A673 (cell line): ENCODE results near the gene ANKRD55. TPM values are rescaled to one million over a fixed set of nuclear protein-coding genes. Genes with fewer than 3 reads are reported as not detected.

ENCODE experiments used
- BruUV-seq: library from RNA; stranded (reverse); fragments of 400-500 nt; replicated peaks from 2 replicates; lab custom pipeline; 2021; lab: Mats Ljungman, UMichigan
- CTCF ChIA-PET: fragments of 300-600 bp; sonication (Branson Sonifier 250); formaldehyde crosslinking; loops from one replicate; lab custom pipeline; 2022; ENCODE audit warnings: antibody characterized with exemption; lab: Charles Lee
- POLR2A ChIA-PET: fragments of 300-600 bp; sonication (Branson Sonifier 250); formaldehyde crosslinking; loops from one replicate; lab custom pipeline; 2022; ENCODE audit warnings: antibody characterized with exemption; ENCODE audit not compliant: low non-redundant PET; lab: Charles Lee
- DNase-seq: peaks from one replicate; pipeline ENCODE4 v3.0.0-alpha.2; 2015; ENCODE audit warnings: low spot score
- H3K27ac ChIP-seq: fragments of 200-600 bp; sonication (generic); 2 replicates; pipeline ENCODE4 v1.5.1; 2016; ENCODE audit warnings: mixed run types, low read depth, mild to moderate bottlenecking, mixed read lengths, antibody characterized with exemption, low read length; ENCODE audit not compliant: poor library complexity, severe bottlenecking
- H3K27me3 ChIP-seq: fragments of 200-600 bp; sonication (generic); replicated peaks from 2 replicates; pipeline ENCODE4 v1.6.1; 2017; ENCODE audit warnings: mixed run types, low read depth, mild to moderate bottlenecking, mixed read lengths, antibody characterized with exemption, low read length; ENCODE audit not compliant: insufficient read depth, poor library complexity
- H3K36me3 ChIP-seq: fragments of 200-600 bp; sonication (generic); 2 replicates; pipeline ENCODE4 v1.6.1; 2016; ENCODE audit warnings: mixed run types, mild to moderate bottlenecking, mixed read lengths, antibody characterized with exemption, low read length; ENCODE audit not compliant: insufficient read depth, poor library complexity, severe bottlenecking
- H3K4me1 ChIP-seq: fragments of 200-600 bp; sonication (generic); 2 replicates; pipeline ENCODE4 v1.6.1; 2017; ENCODE audit warnings: mixed run types, mild to moderate bottlenecking, mixed read lengths, antibody characterized with exemption, low read length; ENCODE audit not compliant: insufficient read depth, poor library complexity, severe bottlenecking
- H3K4me3 ChIP-seq: fragments of 200-600 bp; sonication (generic); 2 replicates; pipeline ENCODE4 v1.5.1; 2016; ENCODE audit warnings: low read depth, mixed run types, mild to moderate bottlenecking, mixed read lengths, low read length; ENCODE audit not compliant: poor library complexity, severe bottlenecking
- H3K9me3 ChIP-seq: fragments of 200-600 bp; sonication (generic); 2 replicates; pipeline ENCODE4 v1.6.1; 2016; ENCODE audit warnings: mixed run types, low read depth, mild to moderate bottlenecking, mixed read lengths, antibody characterized with exemption, low read length; ENCODE audit not compliant: poor library complexity, severe bottlenecking
- CTCF ChIP-seq: fragments of 300-800, 200-600 bp; sonication (generic); conservative IDR thresholded peaks from 2 replicates; pipeline ENCODE4 v1.5.1; 2017; ENCODE audit warnings: low read depth, mild to moderate bottlenecking, antibody characterized with exemption, low read length, moderate library complexity, mixed read lengths
- EZH2 ChIP-seq: fragments of 200-600 bp; sonication (generic); IDR thresholded peaks from 2 replicates; pipeline ENCODE4 v1.6.1; 2017; ENCODE audit warnings: borderline replicate concordance, low read depth, mild to moderate bottlenecking, mixed read lengths, antibody characterized with exemption, low read length; ENCODE audit not compliant: poor library complexity, severe bottlenecking
- intact Hi-C: fragments of 100-400 bp; cut with micrococcal nuclease; formaldehyde crosslinking; loops from one replicate; pipeline ENCODE4 v1.10.0; 2022; ENCODE audit not compliant: unreplicated experiment
- total RNA-seq: library from RNA; stranded (reverse); gene quantifications from 2 replicates; pipeline ENCODE4 v1.2.3, GENCODE V29; 2021

Gene ANKRD55
- total RNA-seq, 1 experiment from 2014 or later, result not detected

GRCh38 chr5:56111404-56111781 lies 121.7 kb downstream of the ANKRD55 start:
- POLR2A ChIA-PET, result no interaction called here
- no peak overlapping the region for H3K4me3 ChIP-seq
- intact Hi-C loops, result no loop called here
- no peak overlapping the region for H3K27ac ChIP-seq
- CTCF ChIA-PET, result no interaction called here
- BruUV-seq, result no TSS peak
- no peaks in the 10 kb centered on the region for H3K27me3 ChIP-seq
- no peak for DNase-seq
- no peak for TF ChIP-seq CTCF
- no peak for TF ChIP-seq EZH2
- H3K4me1 ChIP-seq, result no peaks in the 10 kb centered on the region
- no peaks in the 10 kb centered on the region for H3K9me3 ChIP-seq
- H3K36me3 ChIP-seq, result no peaks in the 10 kb centered on the region

GRCh38 chr5:56110646-56111403 lies 122.3 kb downstream of the ANKRD55 start:
- Histone ChIP-seq H3K4me3 (no peak overlapping the region), H3K27me3 (no peaks in the 10 kb centered on the region), H3K36me3 (no peaks in the 10 kb centered on the region), H3K9me3 (no peaks in the 10 kb centered on the region), H3K27ac (no peak overlapping the region), H3K4me1 (no peaks in the 10 kb centered on the region)
- no TSS peak for BruUV-seq
- TF ChIP-seq CTCF, result no peak
- POLR2A ChIA-PET, result no interaction called here
- intact Hi-C loops, result no loop called here
- CTCF ChIA-PET, result no interaction called here
- DNase-seq, result no peak

- BruUV-seq, result no TSS peak
- H3K27me3 ChIP-seq, result no peaks in the 10 kb centered on the region
- H3K9me3 ChIP-seq, result no peaks in the 10 kb centered on the region
- H3K4me3 ChIP-seq, result no peak overlapping the region
- no peaks in the 10 kb centered on the region for H3K4me1 ChIP-seq
- no peaks in the 10 kb centered on the region for H3K36me3 ChIP-seq
- ChIA-PET POLR2A (no interaction called here), CTCF (no interaction called here)
- DNase-seq, result no peak
- TF ChIP-seq CTCF (no peak), EZH2 (no peak)
- no peak overlapping the region for H3K27ac ChIP-seq
- intact Hi-C loops, result no loop called here
Measured at GRCh38 chr5:56108246-56108645, 124.9 kb downstream of the ANKRD55 start.
